PC-9 (cell line): ENCODE measurements around the gene PERCC1.

Source experiments
- EZH2 ChIP-seq: fragments of 200-600 bp; sonication (generic); IDR thresholded peaks from 2 replicates; pipeline ENCODE4 v1.8.0; 2017; ENCODE audit warnings: antibody characterized with exemption, low read depth
- TF ChIP-seq, protein P1 (sequence below): fragments of 200-600 bp; sonication (generic); conservative IDR thresholded peaks from 2 replicates; pipeline ENCODE4 v1.6.1; 2017; ENCODE audit warnings: mixed run types, antibody characterized with exemption, mild to moderate bottlenecking, moderate library complexity

DNA sequence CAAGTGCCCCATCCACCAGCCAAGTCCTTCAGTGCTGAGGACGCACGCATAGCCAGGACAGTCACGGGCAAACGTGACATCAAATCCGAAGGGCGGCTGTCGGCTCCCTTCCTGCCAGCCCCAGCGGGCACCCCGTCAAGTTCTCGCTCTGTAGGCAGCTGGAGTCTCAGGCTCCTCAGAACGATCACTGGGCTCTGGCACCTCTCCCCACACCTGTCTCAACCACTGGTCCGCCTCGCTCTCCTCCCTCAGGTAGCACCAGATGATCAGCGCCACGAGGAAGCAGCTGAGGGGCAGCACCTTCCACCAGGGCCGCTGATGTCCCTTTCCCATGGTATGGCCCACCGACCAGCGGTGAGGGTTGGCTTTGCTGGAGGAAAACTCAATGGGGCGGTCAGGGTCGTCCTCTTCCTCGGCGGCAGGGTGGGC is 10.8 kb upstream of the PERCC1 start:
- TF ChIP-seq EZH2 = no peak
- TF ChIP-seq, protein P1, sequence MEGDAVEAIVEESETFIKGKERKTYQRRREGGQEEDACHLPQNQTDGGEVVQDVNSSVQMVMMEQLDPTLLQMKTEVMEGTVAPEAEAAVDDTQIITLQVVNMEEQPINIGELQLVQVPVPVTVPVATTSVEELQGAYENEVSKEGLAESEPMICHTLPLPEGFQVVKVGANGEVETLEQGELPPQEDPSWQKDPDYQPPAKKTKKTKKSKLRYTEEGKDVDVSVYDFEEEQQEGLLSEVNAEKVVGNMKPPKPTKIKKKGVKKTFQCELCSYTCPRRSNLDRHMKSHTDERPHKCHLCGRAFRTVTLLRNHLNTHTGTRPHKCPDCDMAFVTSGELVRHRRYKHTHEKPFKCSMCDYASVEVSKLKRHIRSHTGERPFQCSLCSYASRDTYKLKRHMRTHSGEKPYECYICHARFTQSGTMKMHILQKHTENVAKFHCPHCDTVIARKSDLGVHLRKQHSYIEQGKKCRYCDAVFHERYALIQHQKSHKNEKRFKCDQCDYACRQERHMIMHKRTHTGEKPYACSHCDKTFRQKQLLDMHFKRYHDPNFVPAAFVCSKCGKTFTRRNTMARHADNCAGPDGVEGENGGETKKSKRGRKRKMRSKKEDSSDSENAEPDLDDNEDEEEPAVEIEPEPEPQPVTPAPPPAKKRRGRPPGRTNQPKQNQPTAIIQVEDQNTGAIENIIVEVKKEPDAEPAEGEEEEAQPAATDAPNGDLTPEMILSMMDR = no peak
